AG04450 (cell line): ENCODE measurements around the gene MBLAC1. TPM values are rescaled to one million over a fixed set of nuclear protein-coding genes. Genes with fewer than 3 reads are reported as not detected.

Source experiments
- CTCF ChIA-PET: fragments of 300-600, 350-600 bp; formaldehyde crosslinking; extraction: SDS; loops from one replicate; lab custom pipeline; 2022; ENCODE audit warnings: antibody characterized with exemption, inconsistent platforms; lab: Charles Lee
- POLR2A ChIA-PET: fragments of 350-600 bp; formaldehyde crosslinking; extraction: SDS; loops from one replicate; lab custom pipeline; 2021; ENCODE audit warnings: antibody characterized with exemption, inconsistent platforms; lab: Yijun Ruan, JAX
- DNase-seq: peaks from one replicate; pipeline ENCODE4 v3.0.0-alpha.2; 2011; ENCODE audit warnings: low read depth, low spot score
- H3K27ac ChIP-seq: one replicate; pipeline ENCODE4 v1.5.1; 2012; ENCODE audit warnings: low read depth, low read length, control low read depth
- H3K27me3 ChIP-seq: one replicate; pipeline ENCODE4 v1.6.0; 2012; ENCODE audit warnings: low read length; ENCODE audit not compliant: control insufficient read depth, insufficient read depth
- H3K4me3 ChIP-seq: 2 replicates; pipeline ENCODE4 v1.5.1; 2011; ENCODE audit warnings: mild to moderate bottlenecking, low read depth, low read length, control low read depth
- H3K9me3 ChIP-seq: 2 replicates; pipeline ENCODE4 v1.5.1; 2012; ENCODE audit warnings: low read length; ENCODE audit not compliant: control insufficient read depth, insufficient read depth
- CTCF ChIP-seq: IDR thresholded peaks from 2 replicates; pipeline ENCODE4 v1.5.1; 2011; ENCODE audit warnings: low read depth, low read length, control low read depth, inconsistent platforms
- polyA plus RNA-seq: library from polyadenylated mRNA; depleted of rRNA; stranded (reverse); fragments of >200 nt; gene quantifications from 2 replicates; pipeline ENCODE4 v1.2.3, GENCODE V29; 2011

MBLAC1 gene
- polyA plus RNA-seq, 1 experiment = 0.55 TPM

GRCh38 chr7:100159099-100159623, 32.4 kb downstream of the MBLAC1 start:
- ChIA-PET POLR2A (interaction anchor here (0.6 to 1.2 kb wide), 3 partner anchors 9 to 40 kb away, joined by 3 to 5 read pairs (median 4); partner anchors contain the start of genes CNPY4, GAL3ST4, GPC2 and STAG3), CTCF (interaction anchor here (0.6 to 1.2 kb wide), 4 partner anchors 18 to 49 kb away, joined by 4 to 8 read pairs (median 4); no protein-coding TSS in a partner anchor)
- no peak for TF ChIP-seq CTCF
- no peaks in the 10 kb centered on the region for H3K9me3 ChIP-seq
- H3K4me3 ChIP-seq = peak overlapping the region; percentile 69
- no peaks in the 10 kb centered on the region for H3K27me3 ChIP-seq
- H3K27ac ChIP-seq = peak overlapping the region; percentile 47
- DNase-seq = no peak

- TF ChIP-seq CTCF = no peak
- ChIA-PET POLR2A (interaction anchor here (1.2 kb wide), 1 partner anchor 17 kb away, joined by 4 read pairs; the partner anchor contains the start of genes GPC2 and STAG3), CTCF (no interaction called here)
- no peaks in the 10 kb centered on the region for H3K27me3 ChIP-seq
- DNase-seq = no peak
- no peak overlapping the region for H3K27ac ChIP-seq
- no peaks in the 10 kb centered on the region for H3K9me3 ChIP-seq
- no peak overlapping the region for H3K4me3 ChIP-seq
These were observed 33.3 kb downstream of the MBLAC1 start for GRCh38 chr7:100160067-100160466.

GRCh38 chr7:100163006-100163531, 36.3 kb downstream of the MBLAC1 start:
- TF ChIP-seq CTCF = no peak
- H3K4me3 ChIP-seq = no peak overlapping the region
- ChIA-PET CTCF (no interaction called here), POLR2A (no interaction called here)
- DNase-seq = no peak
- H3K27ac ChIP-seq = no peak overlapping the region
- peaks cover 2% of the 10 kb centered on the region for H3K27me3 ChIP-seq
- H3K9me3 ChIP-seq = no peaks in the 10 kb centered on the region

GRCh38 chr7:100163871-100164270, 37.1 kb downstream of the MBLAC1 start:
- no peak for DNase-seq
- no peak for TF ChIP-seq CTCF
- POLR2A ChIA-PET = no interaction called here
- H3K27me3 ChIP-seq = peaks cover 2% of the 10 kb centered on the region
- no peak overlapping the region for H3K4me3 ChIP-seq
- no peak overlapping the region for H3K27ac ChIP-seq
- H3K9me3 ChIP-seq = no peaks in the 10 kb centered on the region
- CTCF ChIA-PET = no interaction called here

GRCh38 chr7:100166317-100166940, 39.7 kb downstream of the MBLAC1 start:
- DNase-seq = no peak
- no peak for TF ChIP-seq CTCF
- Histone ChIP-seq H3K4me3 (no peak overlapping the region), H3K27ac (no peak overlapping the region), H3K27me3 (peaks cover 2% of the 10 kb centered on the region), H3K9me3 (no peaks in the 10 kb centered on the region)
- ChIA-PET POLR2A (interaction anchor here (0.6 kb wide), 1 partner anchor 11 kb away, joined by 3 read pairs; no protein-coding TSS in a partner anchor), CTCF (interaction anchor here (0.6 to 3.1 kb wide), 3 partner anchors 15 to 34 kb away, joined by 3 to 12 read pairs (median 4); no protein-coding TSS in a partner anchor)
